PC-3 (cell line): ENCODE data around the gene ZBED6.

Source experiments
- CTCF ChIP-seq: fragments of 300-600 bp; sonication (generic); conservative IDR thresholded peaks from 2 replicates; pipeline ENCODE4 v1.5.1; 2017; ENCODE audit warnings: antibody characterized with exemption, low read depth, mild to moderate bottlenecking, low read length
- EZH2phosphoT487 ChIP-seq: fragments of 300-600 bp; sonication (generic); IDR thresholded peaks from 2 replicates; pipeline ENCODE4 v1.6.1; 2018; ENCODE audit warnings: mild to moderate bottlenecking, antibody characterized with exemption, low read length, borderline replicate concordance

- no peak for TF ChIP-seq EZH2phosphoT487
- no peak for TF ChIP-seq CTCF
These were observed 47.1 kb downstream of the ZBED6 start for GRCh38 chr1:203842559-203842876.
